ENCODE results near the gene ISG20. TPM values are rescaled to one million over a fixed set of nuclear protein-coding genes. Genes with fewer than 3 reads are reported as not detected.

The ISG20 gene
- total and polyA plus RNA-seq, 2 donors (not counting 3 experiments of a cell fraction or from before 2014, with no cell fraction given) = 6.4 to 7.5 TPM

DNA sequence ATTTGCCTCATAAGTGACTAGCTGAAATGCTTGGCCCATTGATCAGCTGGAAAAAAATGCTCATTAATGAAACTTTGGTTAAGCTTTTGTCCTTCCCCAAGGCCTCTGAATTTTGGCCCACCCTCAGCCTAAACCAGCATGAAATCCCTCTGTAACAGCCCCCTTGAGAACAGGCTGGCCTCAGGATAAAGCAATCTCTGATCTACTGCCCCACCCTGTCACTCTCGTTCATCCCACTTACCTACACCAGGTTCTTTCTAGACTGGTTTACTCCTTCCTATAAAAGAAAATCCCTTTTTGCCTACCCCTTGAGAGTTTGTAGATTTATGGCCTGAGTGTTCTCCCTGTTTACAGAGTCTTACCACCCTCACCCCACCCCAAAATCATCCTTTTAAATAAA is 21.0 kb upstream of the ISG20 start:
- Histone ChIP-seq H3K27me3 (ENCODE audit: control insufficient read depth in 2 of 2, insufficient read depth in 2 of 2, low read length in 2 of 2) (no peaks in the 10 kb centered on the region), H3K4me2 (ENCODE audit: insufficient read depth, low read length) (no peak overlapping the region), H4K20me1 (replicated peaks; ENCODE audit: control insufficient read depth, extremely low read depth, insufficient read depth, low read length) (no peaks in the 10 kb centered on the region), H3K9me3 (replicated peaks; ENCODE audit: control insufficient read depth, insufficient read depth, low read length) (no peaks in the 10 kb centered on the region), H3K79me2 (ENCODE audit: control insufficient read depth, insufficient read depth, low read length) (peaks cover 16% of the 10 kb centered on the region), H3K27ac (ENCODE audit: insufficient read depth, low read depth, low read length) (no peak overlapping the region), H3K36me3 (ENCODE audit: control insufficient read depth in 2 of 2, extremely low read depth in 1 of 2, insufficient read depth in 2 of 2, low read length in 2 of 2) (no peaks in the 10 kb centered on the region), H3K9me1 (replicated peaks; ENCODE audit: control insufficient read depth, extremely low read depth, insufficient read depth, low read length) (no peaks in the 10 kb centered on the region), H3K4me3 (replicated peaks in 1 of 3; ENCODE audit: insufficient read depth in 1 of 3, low read depth in 1 of 3, low read length in 3 of 3) (no peak overlapping the region), H3K9ac (replicated peaks; ENCODE audit: extremely low read depth, insufficient read depth, low read length) (no peak overlapping the region), H3K4me1 (ENCODE audit: control insufficient read depth, extremely low read depth, insufficient read depth, low read length) (peaks cover 14% of the 10 kb centered on the region), H2AFZ (ENCODE audit: low read depth, low read length) (no peak overlapping the region)
- ChIA-PET POLR2A (no interaction called here), CTCF (no interaction called here)
- DNase-seq (ENCODE audit: low read depth, low spot score) = no peak
- intact Hi-C loops (cut with micrococcal nuclease) (no loop called here), dilution Hi-C loops (cut with MboI; ENCODE audit: extremely low pct_ligation_motif_present, low sequenced_read_pairs) (no loop called here)
- TF ChIP-seq GATA2 (IDR thresholded peaks at IDR 0.05; ENCODE audit: insufficient read depth, insufficient read length, low read depth, low read length) (no peak), MYC (IDR thresholded peaks at IDR 0.05; ENCODE audit: low read depth, low read length) (no peak), POLR2AphosphoS5 (IDR thresholded peaks at IDR 0.05; ENCODE audit: insufficient read depth, low read depth, low read length) (no peak), EZH2 (IDR thresholded peaks at IDR 0.05; ENCODE audit: borderline replicate concordance, low read depth, low read length, severe bottlenecking) (no peak), CTCF (IDR thresholded peaks at IDR 0.05; ENCODE audit: extremely low read depth in 1 of 2, insufficient read depth in 1 of 2, low read depth in 1 of 2, low read length in 2 of 2) (no peak), POLR2A (IDR thresholded peaks at IDR 0.05; ENCODE audit: low read depth, low read length) (no peak), JUN (IDR thresholded peaks at IDR 0.05; ENCODE audit: borderline replicate concordance, insufficient read depth, insufficient read length, low read depth) (no peak), FOS (IDR thresholded peaks at IDR 0.05; ENCODE audit: borderline replicate concordance, insufficient read depth, low read length) (no peak)
- TF ChIP-seq, protein P1, sequence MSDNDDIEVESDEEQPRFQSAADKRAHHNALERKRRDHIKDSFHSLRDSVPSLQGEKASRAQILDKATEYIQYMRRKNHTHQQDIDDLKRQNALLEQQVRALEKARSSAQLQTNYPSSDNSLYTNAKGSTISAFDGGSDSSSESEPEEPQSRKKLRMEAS (IDR thresholded peaks at IDR 0.05; ENCODE audit: insufficient read depth, insufficient read length) = no peak
- no TSS peak for BruUV-seq (replicated peaks)
- FAIRE-seq = no peak

Measured in endothelial cell of umbilical vein (primary cell).